ENCODE data around the gene WWTR1. TPM values are rescaled to one million over a fixed set of nuclear protein-coding genes. Genes with fewer than 3 reads are reported as not detected.

Gene WWTR1
- polyA plus RNA-seq, 5 donors, result 69.2 to 127 (median 107) TPM

GRCh38 chr3:149501524-149501923, 156.3 kb downstream of the WWTR1 start:
- DNase-seq, result no peak

GRCh38 chr3:149497966-149498670, 159.7 kb downstream of the WWTR1 start:
- DNase-seq, result no peak

DNA sequence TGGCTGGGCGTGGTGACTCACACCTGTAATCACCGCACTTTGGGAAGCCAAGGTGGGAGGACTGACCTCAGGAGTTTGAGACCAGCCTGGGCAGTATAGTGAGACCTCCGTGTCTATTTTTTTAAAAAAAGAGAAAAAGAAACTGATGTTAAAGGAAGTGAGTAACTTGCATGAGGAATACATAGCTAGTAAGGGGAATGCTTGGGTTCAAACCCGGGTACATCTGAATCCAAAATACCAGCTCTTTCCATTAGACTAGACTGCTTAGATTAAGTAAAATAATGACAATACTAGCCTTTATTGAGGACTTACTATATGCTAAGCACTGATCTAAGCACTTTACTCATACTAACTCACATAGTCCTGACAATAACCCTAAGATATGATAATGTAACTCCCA, 160.9 kb downstream of the WWTR1 start:
- DNase-seq, result no peak

DNA sequence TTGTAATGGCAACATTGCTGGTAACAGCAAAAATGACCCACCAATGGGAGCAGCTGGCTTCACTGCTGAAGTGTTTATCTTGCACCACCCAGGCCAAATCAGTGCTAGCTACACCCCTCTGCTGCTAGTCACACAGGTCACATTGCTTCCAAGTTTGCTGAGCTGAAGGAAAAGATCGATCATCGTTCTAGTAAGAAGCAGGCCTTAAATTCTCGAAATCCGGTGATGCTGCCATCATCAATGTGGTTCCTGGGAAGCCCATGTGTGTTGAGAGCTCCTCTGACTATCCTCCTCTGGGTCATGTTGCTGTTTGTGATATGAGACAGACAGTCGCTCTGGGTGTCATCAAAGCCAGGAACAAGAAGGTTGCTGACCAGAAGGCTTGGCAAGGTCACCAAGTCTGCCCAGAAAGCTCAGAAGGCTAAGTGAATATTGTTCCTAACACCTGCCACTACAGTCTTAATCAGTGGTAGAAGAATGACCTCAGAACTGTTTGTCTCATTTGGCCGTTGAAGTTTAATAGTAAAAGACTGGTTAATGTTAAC, 162.2 kb downstream of the WWTR1 start:
- DNase-seq, result no peak

- no peak for DNase-seq
Measured at GRCh38 chr3:149494759-149495580, 162.9 kb downstream of the WWTR1 start.

DNA sequence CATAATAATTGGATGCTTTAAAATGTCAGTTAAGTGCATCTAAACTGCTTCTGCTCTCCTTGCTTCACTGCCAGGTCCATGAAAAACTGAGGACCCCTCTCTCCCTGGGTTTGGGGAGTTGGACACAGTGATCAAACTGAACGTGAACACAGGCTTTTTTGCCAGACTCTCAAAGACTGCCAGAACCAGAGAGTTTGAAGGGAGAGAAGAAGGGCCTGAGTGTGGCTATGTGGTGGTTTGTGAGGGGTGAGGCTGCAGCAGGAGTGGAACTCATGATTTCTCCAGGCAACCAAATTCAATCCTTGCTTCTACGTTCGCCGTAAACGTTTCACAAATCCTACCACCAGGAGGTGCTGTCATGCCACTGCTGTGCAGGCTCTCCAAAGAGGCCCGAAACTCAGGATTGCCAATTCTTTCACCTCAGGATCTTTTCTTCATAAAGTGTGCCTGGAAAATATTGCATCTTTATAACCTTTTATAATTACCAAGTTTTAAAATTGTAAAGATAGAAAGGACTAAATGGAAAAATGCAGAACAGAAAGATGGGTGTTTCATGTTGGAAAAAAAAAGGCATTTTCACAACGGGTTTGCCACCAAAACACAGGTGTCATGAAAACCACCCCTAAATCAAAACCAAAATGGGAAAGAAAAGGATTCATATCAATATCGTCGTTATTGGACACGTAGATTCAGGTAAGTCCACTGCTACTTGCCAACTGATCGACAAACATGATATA, 163.6 kb downstream of the WWTR1 start:
- DNase-seq, result peak in 1 of 2 donors; percentile 50

DNA sequence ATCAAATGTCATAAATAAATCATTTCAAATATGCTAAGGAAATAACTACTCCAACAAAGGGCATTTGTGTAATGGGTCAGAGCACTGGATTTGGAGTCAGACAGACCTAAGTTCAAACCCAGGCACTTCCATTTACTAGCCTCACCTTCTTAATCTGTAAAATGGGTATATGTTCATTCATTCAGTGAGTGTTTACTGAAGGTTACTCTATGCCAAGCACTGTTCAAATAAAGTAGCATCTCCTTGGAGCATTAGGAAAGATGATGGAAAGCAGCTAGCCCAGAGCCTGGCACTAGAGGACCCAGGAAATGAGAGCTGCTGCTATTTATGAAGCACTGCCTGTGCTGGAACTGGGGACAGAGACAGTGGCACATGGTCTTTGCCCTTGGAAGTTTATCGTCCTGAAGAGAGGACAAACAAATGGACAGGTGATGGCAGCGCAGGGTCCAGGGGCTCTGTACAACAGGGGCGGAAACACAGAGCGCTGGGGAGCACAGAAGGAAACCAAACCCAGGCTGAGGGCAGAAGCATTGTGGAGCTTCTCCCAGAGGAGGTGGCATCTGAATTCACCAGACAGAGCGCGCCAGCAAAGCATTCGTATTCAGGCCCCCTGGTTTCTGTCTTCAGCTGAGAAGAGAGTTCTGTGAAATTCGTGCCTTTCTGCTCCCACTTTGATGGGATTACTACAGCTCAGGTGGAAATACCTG, 164.4 kb downstream of the WWTR1 start:
- DNase-seq, result no peak

DNA sequence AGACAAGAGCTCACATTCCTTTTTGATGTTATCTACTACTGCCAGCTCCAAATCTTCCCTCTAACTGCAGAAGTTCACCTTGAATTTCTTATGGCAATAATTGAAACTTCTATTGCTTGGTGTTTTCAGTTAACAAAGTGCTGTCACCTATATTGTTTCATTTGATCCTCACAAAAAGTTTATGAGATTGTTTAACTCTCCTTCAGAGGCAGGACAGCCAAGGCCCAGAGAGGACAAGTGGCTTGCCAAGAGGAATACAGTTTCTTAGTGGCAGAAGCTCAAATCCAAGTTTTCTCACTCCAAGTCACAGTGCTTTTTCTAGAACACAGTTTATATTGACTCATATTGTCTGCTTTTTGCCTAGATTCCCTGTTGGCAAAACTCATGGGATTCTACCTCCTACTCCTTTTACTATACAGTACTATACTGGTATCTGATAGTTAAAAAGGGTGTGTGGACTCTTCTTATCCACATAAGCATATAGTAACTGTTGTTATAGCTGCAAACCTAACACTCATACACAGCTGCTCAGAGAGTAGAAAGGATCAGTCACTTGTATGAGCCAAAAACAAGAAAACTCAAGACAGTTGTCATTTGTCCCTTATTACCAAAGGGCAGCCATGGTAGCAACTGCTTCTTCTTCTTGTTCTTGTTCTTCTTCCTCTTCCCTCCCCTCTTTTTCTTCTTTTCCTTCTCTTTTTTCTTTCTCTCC, 167.4 kb downstream of the WWTR1 start:
- DNase-seq, result no peak

GRCh38 chr3:149489060-149489690, 168.7 kb downstream of the WWTR1 start:
- DNase-seq, result no peak

DNA sequence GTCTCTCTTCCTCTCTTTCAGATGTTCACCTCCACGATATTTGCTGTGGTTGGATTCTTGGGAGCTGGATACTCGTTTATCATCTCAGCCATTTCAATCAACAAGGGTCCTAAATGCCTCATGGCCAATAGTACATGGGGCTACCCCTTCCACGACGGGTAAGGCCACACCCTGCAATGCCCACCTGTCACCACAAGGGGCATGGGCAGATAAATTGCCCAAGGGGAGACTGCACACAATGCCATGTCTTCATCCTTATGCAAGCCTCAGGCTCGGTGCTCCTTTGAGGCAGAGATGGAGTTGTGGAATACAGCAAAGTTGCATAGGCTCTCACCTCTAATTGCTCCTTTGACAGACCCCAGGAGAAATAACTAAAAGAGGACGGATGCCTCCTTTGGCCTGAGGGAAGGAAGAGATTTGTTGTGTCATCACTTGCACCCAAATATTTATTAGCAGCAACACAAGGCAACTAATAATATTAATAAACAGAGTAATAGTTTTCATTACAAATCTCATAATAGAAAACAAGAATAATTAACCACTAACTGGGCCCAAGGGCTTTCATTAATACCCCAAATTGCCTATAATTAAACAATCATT, 170.1 kb downstream of the WWTR1 start:
- no peak for DNase-seq

GRCh38 chr3:149486726-149487125, 171.1 kb downstream of the WWTR1 start:
- no peak for DNase-seq

DNA sequence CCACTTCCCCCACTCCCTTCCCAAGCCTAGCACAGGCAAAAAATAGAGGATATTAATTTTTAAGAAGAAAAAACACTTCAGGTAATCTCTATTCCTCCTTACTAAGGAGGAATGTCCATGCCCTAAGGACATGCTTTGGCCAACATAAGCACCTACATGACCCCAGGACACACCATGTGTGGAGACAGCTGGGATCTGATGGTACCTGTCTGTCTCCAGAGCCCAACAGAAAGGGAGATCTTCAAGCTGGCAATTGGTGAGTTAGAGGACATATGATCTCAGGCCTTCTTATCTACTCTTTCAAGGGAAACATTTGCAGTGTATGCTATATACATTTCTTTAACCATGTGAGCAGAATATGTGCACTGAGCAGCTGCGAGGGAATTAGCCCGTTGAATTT, 176.3 kb downstream of the WWTR1 start:
- DNase-seq, result no peak

DNA sequence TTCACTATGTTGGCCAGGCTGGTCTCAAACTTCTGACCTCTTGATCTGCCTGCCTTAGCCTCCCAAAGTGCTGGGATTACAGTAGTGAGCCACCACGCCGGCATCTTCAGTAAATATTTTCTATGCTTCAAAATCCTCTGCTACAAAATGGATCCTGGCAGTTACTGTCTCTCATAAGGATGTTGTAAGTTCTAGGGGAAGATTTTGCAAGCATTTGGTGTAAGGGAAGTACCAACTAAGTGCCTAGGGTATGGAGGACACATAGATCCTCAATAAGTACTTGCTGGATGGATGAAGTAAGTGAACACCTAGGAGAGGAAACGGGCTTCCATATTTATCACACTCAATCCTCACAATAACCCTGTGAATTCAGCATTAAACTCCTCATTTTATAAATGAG, 176.8 kb downstream of the WWTR1 start:
- DNase-seq, result no peak

- peak; percentile 47 to 53 for DNase-seq
Measured at GRCh38 chr3:149480326-149481017, 177.4 kb downstream of the WWTR1 start.

DNA sequence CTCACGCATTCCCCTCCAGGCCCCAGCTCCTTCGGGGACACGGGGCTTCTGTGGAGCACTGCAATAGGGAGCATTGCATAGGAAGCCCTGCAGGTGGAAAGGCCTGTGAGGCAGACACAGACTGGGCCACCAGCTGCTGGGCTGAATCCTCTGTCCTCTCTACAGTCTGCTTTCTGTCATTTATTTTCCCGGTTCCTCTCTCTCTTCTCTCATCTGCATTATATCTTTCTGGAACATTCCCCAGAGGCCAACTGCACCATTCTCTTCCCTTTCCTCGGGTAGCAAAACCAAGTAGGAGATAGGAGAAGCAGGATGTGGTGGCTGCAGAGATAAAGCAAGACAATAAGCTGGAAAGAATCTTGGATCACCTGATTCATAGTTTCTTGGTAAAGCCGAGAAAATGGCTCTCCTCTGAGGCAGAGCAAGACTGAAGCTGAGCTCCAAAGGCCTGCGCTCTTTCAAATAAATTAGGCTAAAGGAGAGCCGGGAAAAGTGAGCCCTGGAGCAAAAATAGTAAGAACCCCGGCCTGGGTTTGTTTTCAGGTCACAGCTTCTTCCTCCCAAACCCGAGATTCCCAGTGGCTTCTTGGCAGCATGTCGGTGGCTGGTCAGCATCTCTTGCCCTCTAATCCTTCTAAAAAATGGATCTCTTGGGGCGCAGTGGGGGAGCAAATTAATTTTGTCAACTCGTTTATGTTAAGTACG, 178.1 kb downstream of the WWTR1 start:
- DNase-seq, result no peak

DNA sequence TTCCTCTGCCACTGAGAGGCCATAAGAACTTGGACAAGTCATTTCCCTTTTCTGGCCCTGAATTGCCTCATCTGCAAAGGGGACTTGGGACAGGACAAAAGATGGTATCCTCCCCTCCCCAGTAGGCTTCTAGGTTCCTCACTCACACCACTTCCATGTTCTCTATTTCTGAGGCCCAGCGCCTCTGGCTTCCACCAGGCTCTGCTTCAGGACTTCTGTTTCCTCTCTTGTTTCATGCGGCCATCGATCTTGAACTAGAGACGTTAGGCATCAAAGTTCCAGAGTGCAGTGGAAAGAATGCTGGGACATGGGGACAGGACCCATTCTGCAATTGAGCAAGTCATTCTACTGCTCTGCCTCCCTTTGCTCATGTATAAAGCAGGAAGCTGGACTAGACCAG, 181.6 kb downstream of the WWTR1 start:
- DNase-seq, result no peak

DNA sequence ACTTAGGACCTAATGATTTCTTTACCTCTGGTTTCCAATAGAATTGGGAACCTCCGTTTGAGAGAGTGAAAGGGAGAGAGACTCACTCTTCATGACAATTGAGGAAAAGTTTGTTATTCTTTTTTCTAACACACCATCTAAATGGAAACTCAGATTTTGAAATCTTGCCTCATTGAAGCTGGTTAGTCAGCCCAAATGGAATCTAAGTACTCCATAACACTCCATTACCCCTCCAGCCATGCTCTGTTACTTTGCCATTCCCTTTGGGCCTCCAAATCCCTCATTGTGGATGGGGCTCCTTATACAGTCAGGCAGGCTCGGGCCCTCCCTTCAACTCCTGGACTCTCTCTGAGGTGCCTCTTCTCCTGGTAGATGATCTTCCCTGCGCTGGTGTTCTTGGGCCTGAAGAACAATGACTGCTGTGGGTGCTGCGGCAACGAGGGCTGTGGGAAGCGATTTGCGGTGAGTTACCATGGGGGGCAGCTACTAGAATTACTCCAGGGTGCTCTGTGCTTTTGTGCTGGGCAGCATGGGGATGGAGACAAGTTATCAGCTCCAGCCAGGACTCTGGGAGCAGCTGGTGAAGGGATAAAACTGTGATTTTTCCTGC, 182.3 kb downstream of the WWTR1 start:
- DNase-seq, result no peak

DNA sequence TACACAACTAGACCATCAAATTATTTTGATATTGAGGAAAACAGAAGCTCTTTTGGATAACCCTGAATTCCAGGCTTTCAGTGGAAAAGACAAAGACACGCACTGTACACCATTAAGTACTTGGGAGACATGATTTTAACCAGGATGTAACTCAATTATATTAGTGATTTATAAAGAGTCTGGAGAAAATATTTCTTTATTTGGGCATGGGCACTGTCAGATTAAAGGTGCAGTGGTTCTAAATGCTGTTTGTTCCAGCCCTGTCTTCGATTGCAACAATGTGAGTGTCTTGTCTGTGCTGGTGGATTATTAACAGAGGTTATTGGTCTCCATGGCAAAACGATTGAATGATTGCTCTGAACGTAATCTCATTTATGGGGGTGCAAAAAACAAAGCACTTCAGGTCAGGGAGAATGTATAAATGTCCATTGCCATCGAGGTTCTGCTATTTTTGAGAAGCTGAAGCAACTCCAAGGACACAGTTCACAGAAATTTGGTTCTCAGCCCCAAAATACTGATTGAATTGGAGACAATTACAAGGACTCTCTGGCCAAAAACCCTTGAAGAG, 183.5 kb downstream of the WWTR1 start, which contains the start of gene TM4SF4:
Gene TM4SF4, plus strand, starts transcription at position 448 of the 568 bp plus-strand sequence. CDS start 181 bp downstream, outside the sequence.
- DNase-seq, result no peak
